Type B pancreatic cell (in vitro differentiated cells): ENCODE measurements around the gene UBA5. TPM values are rescaled to one million over a fixed set of nuclear protein-coding genes. Genes with fewer than 3 reads are reported as not detected.

Source experiments
- DNase-seq: peaks from one replicate; pipeline ENCODE4 v3.0.0; 2021; ENCODE audit warnings: mixed read lengths; ENCODE audit not compliant: unreplicated experiment; ENCODE audit errors: extremely low spot score
- H3K27ac Mint-ChIP-seq: 2 replicates; pipeline ENCODE4 v1.8.0; 2021; ENCODE audit warnings: mild to moderate bottlenecking, mixed read lengths
- H3K27me3 Mint-ChIP-seq: 2 replicates; pipeline ENCODE4 v1.8.0; 2021; ENCODE audit warnings: mixed read lengths
- H3K36me3 Mint-ChIP-seq: 2 replicates; pipeline ENCODE4 v1.8.0; 2021; ENCODE audit warnings: mixed read lengths
- H3K4me1 Mint-ChIP-seq: one replicate; pipeline ENCODE4 v1.8.0; 2021; ENCODE audit warnings: mixed read lengths; ENCODE audit not compliant: unreplicated experiment
- H3K4me3 Mint-ChIP-seq: 2 replicates; pipeline ENCODE4 v1.8.0; 2021; ENCODE audit warnings: mild to moderate bottlenecking, mixed read lengths
- H3K9me3 Mint-ChIP-seq: 2 replicates; pipeline ENCODE4 v1.8.0; 2021; ENCODE audit warnings: mixed read lengths
- total RNA-seq: library from RNA; stranded (reverse); gene quantifications from 2 replicates; pipeline ENCODE4 v1.2.1, GENCODE V29; 2021; ENCODE audit warnings: low replicate concordance
- TF ChIP-seq, protein P1 (sequence below): fragments of 200-600 bp; sonication (generic); conservative IDR thresholded peaks from 2 replicates; pipeline ENCODE4 v1.5.0; 2021; ENCODE audit warnings: antibody characterized with exemption, mild to moderate bottlenecking

Gene UBA5
- total RNA-seq, 1 donor from 2014 or later, result 40.6 TPM

DNA sequence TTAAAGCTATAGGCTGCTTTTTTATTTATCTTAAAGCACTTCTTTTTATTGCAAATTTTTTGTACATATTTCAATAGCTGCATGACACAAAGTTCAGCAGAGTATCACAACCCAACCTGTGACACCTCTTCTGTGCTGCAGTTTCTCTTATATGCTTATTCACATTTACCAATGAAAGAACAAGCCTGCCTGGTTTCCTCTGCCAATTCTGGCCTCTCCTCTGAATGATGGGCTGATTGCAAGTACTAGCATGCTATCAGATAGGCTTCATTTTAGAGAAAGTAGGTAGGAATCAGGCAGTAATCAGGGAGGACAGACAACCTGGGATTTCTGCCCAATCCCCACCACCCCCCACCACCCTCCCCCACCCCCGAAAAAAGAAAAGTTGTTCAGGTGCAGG lies 36.5 kb upstream of the UBA5 start:
- Mint-ChIP-seq H3K36me3 (peaks cover 22% of the 10 kb centered on the region), H3K4me1 (no peaks in the 10 kb centered on the region), H3K27ac (no peak overlapping the region), H3K9me3 (no peaks in the 10 kb centered on the region), H3K4me3 (no peak overlapping the region), H3K27me3 (no peaks in the 10 kb centered on the region)
- DNase-seq, result no peak
- TF ChIP-seq, protein P1, sequence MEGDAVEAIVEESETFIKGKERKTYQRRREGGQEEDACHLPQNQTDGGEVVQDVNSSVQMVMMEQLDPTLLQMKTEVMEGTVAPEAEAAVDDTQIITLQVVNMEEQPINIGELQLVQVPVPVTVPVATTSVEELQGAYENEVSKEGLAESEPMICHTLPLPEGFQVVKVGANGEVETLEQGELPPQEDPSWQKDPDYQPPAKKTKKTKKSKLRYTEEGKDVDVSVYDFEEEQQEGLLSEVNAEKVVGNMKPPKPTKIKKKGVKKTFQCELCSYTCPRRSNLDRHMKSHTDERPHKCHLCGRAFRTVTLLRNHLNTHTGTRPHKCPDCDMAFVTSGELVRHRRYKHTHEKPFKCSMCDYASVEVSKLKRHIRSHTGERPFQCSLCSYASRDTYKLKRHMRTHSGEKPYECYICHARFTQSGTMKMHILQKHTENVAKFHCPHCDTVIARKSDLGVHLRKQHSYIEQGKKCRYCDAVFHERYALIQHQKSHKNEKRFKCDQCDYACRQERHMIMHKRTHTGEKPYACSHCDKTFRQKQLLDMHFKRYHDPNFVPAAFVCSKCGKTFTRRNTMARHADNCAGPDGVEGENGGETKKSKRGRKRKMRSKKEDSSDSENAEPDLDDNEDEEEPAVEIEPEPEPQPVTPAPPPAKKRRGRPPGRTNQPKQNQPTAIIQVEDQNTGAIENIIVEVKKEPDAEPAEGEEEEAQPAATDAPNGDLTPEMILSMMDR, result no peak

DNA sequence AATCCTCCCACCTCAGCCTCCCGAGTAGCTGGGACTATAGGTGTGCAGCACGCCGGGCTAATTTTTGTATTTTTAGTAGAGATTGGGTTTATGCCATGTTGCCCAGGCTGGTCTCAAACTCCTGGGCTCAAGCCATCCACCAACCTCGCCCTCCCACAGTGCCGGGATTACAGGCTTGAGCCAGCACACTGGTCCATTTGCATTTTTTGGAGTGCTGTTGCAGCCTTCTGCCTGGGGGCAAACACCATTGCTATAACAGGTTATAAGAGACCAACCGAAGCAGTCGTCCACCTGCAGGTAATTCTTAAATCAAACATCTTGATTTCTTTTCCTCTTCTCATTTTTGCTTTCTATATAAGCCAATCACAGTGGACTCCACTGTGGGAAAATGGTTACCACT lies 35.3 kb upstream of the UBA5 start:
- Mint-ChIP-seq H3K4me1 (no peaks in the 10 kb centered on the region), H3K27ac (peak overlapping the region; percentile 56), H3K4me3 (no peak overlapping the region), H3K36me3 (peaks cover 22% of the 10 kb centered on the region), H3K9me3 (no peaks in the 10 kb centered on the region), H3K27me3 (no peaks in the 10 kb centered on the region)
- TF ChIP-seq, protein P1, result no peak
- DNase-seq, result no peak

DNA sequence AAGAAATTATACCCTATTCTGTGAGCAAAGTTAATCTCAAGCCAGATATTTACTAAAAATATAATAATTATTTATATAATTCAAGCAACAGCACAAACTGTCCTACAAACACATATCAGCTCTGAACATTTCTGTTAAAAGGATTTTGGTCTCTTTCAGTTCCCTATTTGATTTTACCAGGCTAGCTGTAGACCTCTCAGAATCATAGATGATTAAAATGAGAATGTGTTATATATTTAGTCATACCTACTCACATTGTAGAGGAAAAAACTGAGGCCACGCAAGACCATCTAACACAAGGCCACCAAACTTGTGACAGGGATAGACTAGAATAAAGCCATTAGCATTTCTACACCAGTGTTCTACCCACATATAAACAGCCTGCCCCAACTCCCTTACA lies 34.5 kb upstream of the UBA5 start:
- Mint-ChIP-seq H3K4me1 (no peaks in the 10 kb centered on the region), H3K9me3 (no peaks in the 10 kb centered on the region), H3K27me3 (no peaks in the 10 kb centered on the region), H3K36me3 (peaks cover 22% of the 10 kb centered on the region), H3K27ac (no peak overlapping the region), H3K4me3 (no peak overlapping the region)
- no peak for DNase-seq
- TF ChIP-seq, protein P1, result no peak

DNA sequence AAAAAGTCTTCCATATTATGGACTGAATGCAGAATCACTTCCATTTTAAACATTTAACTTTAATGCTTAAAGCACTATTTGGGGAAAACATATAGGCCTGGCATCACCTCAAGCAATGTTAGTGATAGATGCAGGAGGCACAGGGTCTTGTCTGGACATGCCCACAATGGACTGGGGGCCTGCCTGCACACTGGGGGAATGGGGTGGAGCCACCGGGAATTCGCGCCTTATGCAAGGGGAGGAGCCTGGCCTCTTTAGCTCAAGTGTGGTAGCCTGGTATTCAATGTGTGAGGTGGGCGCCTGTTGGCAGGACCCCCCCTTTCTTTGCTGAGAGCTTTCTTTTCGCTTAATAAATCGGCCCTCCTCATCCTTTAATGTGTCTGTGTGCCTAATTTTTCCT lies 33.2 kb upstream of the UBA5 start:
- peaks cover 13% of the 10 kb centered on the region for H3K36me3 Mint-ChIP-seq

DNA sequence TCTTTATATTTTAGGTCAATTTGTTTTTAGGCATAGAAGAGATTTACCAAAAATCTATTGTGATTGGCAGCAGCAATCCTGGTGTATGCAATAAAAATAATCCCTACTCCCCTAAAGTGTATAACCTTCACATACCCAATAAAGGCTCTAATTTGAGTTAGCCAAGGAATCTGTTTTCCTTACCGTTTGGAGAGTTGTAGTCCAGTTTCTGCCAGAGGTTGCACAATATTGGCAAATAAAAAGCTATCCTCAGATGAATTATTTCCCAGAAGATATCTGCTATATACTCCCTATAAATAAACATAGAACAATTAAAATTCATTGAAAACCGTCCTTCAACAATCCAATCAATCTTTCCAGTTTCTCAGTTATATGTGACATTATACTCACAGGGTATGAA lies 32.0 kb upstream of the UBA5 start:
- Mint-ChIP-seq H3K27me3 (no peaks in the 10 kb centered on the region), H3K9me3 (no peaks in the 10 kb centered on the region), H3K4me3 (no peak overlapping the region), H3K36me3 (peaks cover 13% of the 10 kb centered on the region), H3K27ac (no peak overlapping the region), H3K4me1 (no peaks in the 10 kb centered on the region)
- DNase-seq, result no peak
- TF ChIP-seq, protein P1, result no peak

More for the DNA sequence above, 33.2 kb upstream of the UBA5 start:
- H3K4me3 Mint-ChIP-seq, result no peak overlapping the region
- DNase-seq, result no peak
- no peaks in the 10 kb centered on the region for H3K9me3 Mint-ChIP-seq
- TF ChIP-seq, protein P1, result no peak
- H3K27ac Mint-ChIP-seq, result no peak overlapping the region
- no peaks in the 10 kb centered on the region for H3K4me1 Mint-ChIP-seq
- H3K27me3 Mint-ChIP-seq, result no peaks in the 10 kb centered on the region

DNA sequence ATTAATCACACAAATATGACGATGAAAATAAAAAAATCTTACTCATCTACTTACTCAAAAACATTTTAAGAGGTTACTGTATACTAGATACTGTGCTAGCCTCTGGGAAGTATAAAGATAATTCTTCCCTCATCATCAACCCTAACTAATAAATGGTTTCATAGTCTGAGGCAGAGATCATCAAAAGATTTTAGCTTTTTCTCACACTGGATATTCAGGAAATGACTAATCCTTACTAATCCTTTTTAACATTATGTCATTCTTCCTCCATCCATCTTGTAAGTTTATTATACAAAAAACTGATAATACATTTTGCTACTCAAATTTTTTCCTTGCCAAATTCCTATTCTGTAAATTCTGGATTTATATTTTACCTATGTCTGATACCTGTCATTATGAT lies 30.2 kb upstream of the UBA5 start:
- DNase-seq, result no peak
- Mint-ChIP-seq H3K4me3 (no peak overlapping the region), H3K9me3 (no peaks in the 10 kb centered on the region), H3K36me3 (peaks cover 13% of the 10 kb centered on the region), H3K27me3 (no peaks in the 10 kb centered on the region), H3K4me1 (no peaks in the 10 kb centered on the region), H3K27ac (no peak overlapping the region)
- TF ChIP-seq, protein P1, result no peak
